ENCODE data around the gene ZFAND2A. TPM values are rescaled to one million over a fixed set of nuclear protein-coding genes. Genes with fewer than 3 reads are reported as not detected.

Gene ZFAND2A
- total and polyA plus RNA-seq, 2 experiments from 2014 or later: 32.2 to 52.4 TPM

DNA sequence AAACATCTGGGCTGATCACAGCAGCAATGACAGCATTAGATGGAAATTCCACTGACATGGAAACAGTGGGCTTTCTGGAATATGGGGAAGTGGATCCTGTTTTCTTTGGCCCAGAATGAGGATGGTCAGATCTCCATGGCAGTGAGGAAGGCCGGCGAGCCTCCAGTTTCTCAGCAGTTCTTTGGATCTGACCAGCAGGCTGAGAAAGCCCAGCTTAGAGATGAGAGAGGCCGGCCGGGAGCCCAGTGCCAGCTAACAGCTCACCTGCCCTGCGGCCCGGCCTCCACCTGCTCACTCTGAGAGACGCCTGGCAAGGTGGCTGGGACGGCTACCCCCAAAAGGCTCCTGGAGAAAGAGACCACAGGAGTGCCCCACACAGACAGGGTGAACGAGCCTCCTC is 47.9 kb downstream of the ZFAND2A start:
- Histone ChIP-seq H3F3A (ENCODE audit: insufficient read depth) (peaks cover 17% of the 10 kb centered on the region), H3K4me3 (no peak overlapping the region), H3K9me3 (ENCODE audit: low read depth) (no peaks in the 10 kb centered on the region), H4K20me1 (ENCODE audit: insufficient read depth) (no peaks in the 10 kb centered on the region), H3K9me2 (ENCODE audit: insufficient read depth) (no peaks in the 10 kb centered on the region), H3K79me2 (ENCODE audit: insufficient read depth) (no peaks in the 10 kb centered on the region; the same call in 1 of the 2 replicates), H3K27me3 (replicated peaks; ENCODE audit: insufficient read depth) (no peaks in the 10 kb centered on the region), H3K36me3 (ENCODE audit: low read depth) (no peaks in the 10 kb centered on the region), H2AFZ (no peak overlapping the region), H3K4me1 (ENCODE audit: insufficient read depth) (no peaks in the 10 kb centered on the region), H3K27ac (no peak overlapping the region), H3K4me2 (ENCODE audit: unreplicated experiment) (no peak overlapping the region), H3K9ac (no peak overlapping the region)
- in situ Hi-C loops (cut with MboI): no loop called here
- no peak for DNase-seq
- no peak for TF ChIP-seq EZH2 (IDR thresholded peaks at IDR 0.05; ENCODE audit: insufficient read depth, poor library complexity, severe bottlenecking)
- TF ChIP-seq EZH2phosphoT487 (IDR thresholded peaks at IDR 0.05; ENCODE audit: insufficient read depth, low read depth): no peak
- WGBS, 2 experiments (ENCODE audit: low coverage in 1 of 2, low lambda C conversion rate in 2 of 2, missing lambda C conversion rate in 2 of 2): 93 to 95% methylated on average over 9 of the region's 9 CpGs

- TF ChIP-seq EZH2phosphoT487 (IDR thresholded peaks at IDR 0.05; ENCODE audit: insufficient read depth, low read depth): no peak
- no peak for TF ChIP-seq EZH2 (IDR thresholded peaks at IDR 0.05; ENCODE audit: insufficient read depth, poor library complexity, severe bottlenecking)
- Histone ChIP-seq H3K4me3 (no peak overlapping the region), H3K36me3 (ENCODE audit: low read depth) (no peaks in the 10 kb centered on the region), H3K79me2 (ENCODE audit: insufficient read depth) (no peaks in the 10 kb centered on the region; the same call in 1 of the 2 replicates), H3F3A (ENCODE audit: insufficient read depth) (peaks cover 10% of the 10 kb centered on the region), H3K4me1 (ENCODE audit: insufficient read depth) (no peaks in the 10 kb centered on the region), H3K27me3 (replicated peaks; ENCODE audit: insufficient read depth) (no peaks in the 10 kb centered on the region), H4K20me1 (ENCODE audit: insufficient read depth) (no peaks in the 10 kb centered on the region), H3K27ac (no peak overlapping the region), H3K4me2 (ENCODE audit: unreplicated experiment) (no peak overlapping the region), H2AFZ (no peak overlapping the region), H3K9ac (no peak overlapping the region), H3K9me2 (ENCODE audit: insufficient read depth) (no peaks in the 10 kb centered on the region), H3K9me3 (ENCODE audit: low read depth) (no peaks in the 10 kb centered on the region)
- no peak for DNase-seq
- WGBS, 2 experiments (ENCODE audit: low coverage in 1 of 2, low lambda C conversion rate in 2 of 2, missing lambda C conversion rate in 2 of 2): 88 to 92% methylated on average over 3 of the region's 3 CpGs
- in situ Hi-C loops (cut with MboI): no loop called here
These were observed 48.8 kb downstream of the ZFAND2A start for GRCh38 chr7:1111156-1111555.

DNA sequence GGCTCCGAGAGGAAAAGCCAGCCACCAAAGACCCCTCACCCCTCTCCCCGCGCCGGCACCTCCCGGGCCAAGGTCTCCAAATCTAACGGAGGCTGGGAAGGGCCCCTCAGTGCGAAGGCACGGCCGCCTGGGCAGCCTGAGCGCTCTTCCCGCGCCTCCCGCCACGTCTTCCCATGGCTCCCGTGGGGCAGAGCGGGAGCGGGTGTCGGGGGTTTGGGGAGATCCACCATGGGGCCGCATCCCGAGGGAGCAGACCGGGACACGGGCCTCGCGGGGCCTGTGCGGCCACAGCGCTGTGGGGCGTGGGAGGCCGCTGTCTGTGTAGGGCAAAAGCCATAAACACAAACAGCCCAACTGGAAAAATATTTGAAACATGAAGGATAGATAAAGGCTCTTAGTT is 49.6 kb downstream of the ZFAND2A start:
- 95 to 96% methylated on average over 19 to 28 of the region's 28 CpGs for WGBS, 2 experiments (ENCODE audit: low coverage in 1 of 2, low lambda C conversion rate in 2 of 2, missing lambda C conversion rate in 2 of 2)

DNA sequence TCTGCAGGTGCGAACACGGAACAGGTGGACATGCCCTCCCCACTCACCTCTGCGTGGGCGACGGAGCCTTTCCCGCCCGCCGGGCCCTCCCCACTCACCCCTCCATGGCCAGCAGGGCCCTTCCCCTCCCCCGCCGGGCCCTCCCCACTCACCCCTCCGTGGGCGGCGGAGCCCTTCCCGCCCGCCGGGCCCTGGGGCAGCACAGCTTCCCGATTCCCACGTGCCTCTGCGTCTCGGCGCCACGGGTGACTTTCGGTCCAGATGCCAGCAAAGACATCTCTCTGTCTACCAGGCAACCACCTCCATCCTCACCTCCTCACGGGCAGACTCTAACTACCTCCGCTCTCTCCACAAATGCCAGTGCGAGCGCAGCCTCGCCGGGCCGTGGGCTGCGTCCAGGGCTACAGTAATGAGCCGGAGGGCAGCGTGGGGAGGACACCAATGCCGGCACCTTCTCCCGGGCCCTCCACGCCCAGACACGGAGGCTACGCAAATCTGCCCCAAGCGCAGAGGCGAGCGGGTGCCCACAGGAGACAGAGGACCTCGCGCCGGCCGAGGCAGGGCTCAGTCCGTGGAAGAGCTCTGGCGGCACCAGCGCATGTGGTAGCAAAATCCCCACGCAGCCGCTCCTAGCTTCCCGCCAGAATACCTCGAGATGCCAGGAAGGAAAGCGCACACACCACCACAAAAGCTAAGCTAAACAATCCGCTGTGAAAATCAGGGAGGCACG is 50.2 kb downstream of the ZFAND2A start:
- in situ Hi-C loops (cut with MboI): no loop called here
- H4K20me1 ChIP-seq (ENCODE audit: insufficient read depth): no peaks in the 10 kb centered on the region
- no peak overlapping the region for H3K4me2 ChIP-seq (ENCODE audit: unreplicated experiment)
- H3K9ac ChIP-seq: no peak overlapping the region
- H3K27me3 ChIP-seq (replicated peaks; ENCODE audit: insufficient read depth): no peaks in the 10 kb centered on the region
- H3K36me3 ChIP-seq (ENCODE audit: low read depth): no peaks in the 10 kb centered on the region
- 95 to 97% methylated on average over 30 to 55 of the region's 55 CpGs for WGBS, 2 experiments (ENCODE audit: low coverage in 1 of 2, low lambda C conversion rate in 2 of 2, missing lambda C conversion rate in 2 of 2)
- no peak for DNase-seq
- H3K4me1 ChIP-seq (ENCODE audit: insufficient read depth): no peaks in the 10 kb centered on the region
- no peaks in the 10 kb centered on the region for H3K9me2 ChIP-seq (ENCODE audit: insufficient read depth)
- no peaks in the 10 kb centered on the region for H3F3A ChIP-seq (ENCODE audit: insufficient read depth)
- no peak overlapping the region for H2AFZ ChIP-seq
- H3K27ac ChIP-seq: no peak overlapping the region
- H3K4me3 ChIP-seq: no peak overlapping the region
- no peaks in the 10 kb centered on the region for H3K9me3 ChIP-seq (ENCODE audit: low read depth)
- H3K79me2 ChIP-seq (ENCODE audit: insufficient read depth): no peaks in the 10 kb centered on the region; the same call in 1 of the 2 replicates
- TF ChIP-seq EZH2phosphoT487 (IDR thresholded peaks at IDR 0.05; ENCODE audit: insufficient read depth, low read depth) (no peak), EZH2 (IDR thresholded peaks at IDR 0.05; ENCODE audit: insufficient read depth, poor library complexity, severe bottlenecking) (no peak)

More for the DNA sequence above, 49.6 kb downstream of the ZFAND2A start:
- in situ Hi-C loops (cut with MboI): no loop called here
- Histone ChIP-seq H4K20me1 (ENCODE audit: insufficient read depth) (no peaks in the 10 kb centered on the region), H3K79me2 (ENCODE audit: insufficient read depth) (no peaks in the 10 kb centered on the region; the same call in 1 of the 2 replicates), H2AFZ (no peak overlapping the region), H3K27me3 (replicated peaks; ENCODE audit: insufficient read depth) (no peaks in the 10 kb centered on the region), H3K9ac (no peak overlapping the region), H3K9me2 (ENCODE audit: insufficient read depth) (no peaks in the 10 kb centered on the region), H3K4me3 (no peak overlapping the region), H3K9me3 (ENCODE audit: low read depth) (no peaks in the 10 kb centered on the region), H3K4me1 (ENCODE audit: insufficient read depth) (no peaks in the 10 kb centered on the region), H3K4me2 (ENCODE audit: unreplicated experiment) (no peak overlapping the region), H3K27ac (no peak overlapping the region), H3K36me3 (ENCODE audit: low read depth) (no peaks in the 10 kb centered on the region), H3F3A (ENCODE audit: insufficient read depth) (peaks cover 2% of the 10 kb centered on the region; the same call in 1 of the 2 replicates)
- no peak for TF ChIP-seq EZH2phosphoT487 (IDR thresholded peaks at IDR 0.05; ENCODE audit: insufficient read depth, low read depth)
- no peak for TF ChIP-seq EZH2 (IDR thresholded peaks at IDR 0.05; ENCODE audit: insufficient read depth, poor library complexity, severe bottlenecking)
- DNase-seq: no peak
